Epithelial cell of proximal tubule (primary cell): Measurements from ENCODE around the gene ZNF778. TPM values are rescaled to one million over a fixed set of nuclear protein-coding genes. Genes with fewer than 3 reads are reported as not detected.
"Not testable (repeated sequence)": the region's sequence is repeated elsewhere in the genome, so short reads cannot be mapped to it uniquely, and the experiment has no call there.

Experiments
- DNase-seq: peaks from one replicate; pipeline ENCODE4 v3.0.0-alpha.2; 2011; ENCODE audit warnings: low read depth
- H3K4me3 ChIP-seq: 2 replicates; pipeline ENCODE4 v1.5.1; 2011; ENCODE audit warnings: low read depth, mild to moderate bottlenecking, low read length
- CTCF ChIP-seq: conservative IDR thresholded peaks from 2 replicates; pipeline ENCODE4 v1.5.1; 2012; ENCODE audit warnings: low read depth, mild to moderate bottlenecking, low read length
- total RNA-seq: library from RNA; depleted of rRNA; stranded (reverse); fragments of >200 nt; gene quantifications from 2 replicates; pipeline ENCODE4 v1.2.3, GENCODE V29; 2015

ZNF778 gene
- total RNA-seq, 1 donor from 2014 or later = 3.7 TPM

- DNase-seq = no peak
- peak overlapping the region; percentile 50 for H3K4me3 ChIP-seq
- TF ChIP-seq CTCF = no peak
Measured at GRCh38 chr16:89248196-89248982, 30.9 kb downstream of the ZNF778 start.

- DNase-seq = no peak
- TF ChIP-seq CTCF = no peak
- no peak overlapping the region for H3K4me3 ChIP-seq
Measured at GRCh38 chr16:89253548-89254287, 36.2 kb downstream of the ZNF778 start.

- DNase-seq = no peak
- H3K4me3 ChIP-seq = peak overlapping the region; percentile 59
- TF ChIP-seq CTCF = no peak
Measured at GRCh38 chr16:89256651-89257254, 39.2 kb downstream of the ZNF778 start.

- DNase-seq = no peak
- TF ChIP-seq CTCF = no peak
- H3K4me3 ChIP-seq = peak overlapping the region; percentile 59
Measured at GRCh38 chr16:89257281-89257731, 39.8 kb downstream of the ZNF778 start.

- H3K4me3 ChIP-seq = peak overlapping the region; percentile 59
- no peak for DNase-seq
- TF ChIP-seq CTCF = peak; percentile 21
Measured at GRCh38 chr16:89257757-89258465, 40.4 kb downstream of the ZNF778 start.

- H3K4me3 ChIP-seq, DNase-seq: not testable (repeated sequence)
Measured at GRCh38 chr16:89259901-89260300, 42.4 kb downstream of the ZNF778 start.
